ENCODE measurements around the gene MOXD1.
"Not testable (repeated sequence)": the region's sequence is repeated elsewhere in the genome, so short reads cannot be mapped to it uniquely, and the experiment has no call there.

The MOXD1 gene

DNA sequence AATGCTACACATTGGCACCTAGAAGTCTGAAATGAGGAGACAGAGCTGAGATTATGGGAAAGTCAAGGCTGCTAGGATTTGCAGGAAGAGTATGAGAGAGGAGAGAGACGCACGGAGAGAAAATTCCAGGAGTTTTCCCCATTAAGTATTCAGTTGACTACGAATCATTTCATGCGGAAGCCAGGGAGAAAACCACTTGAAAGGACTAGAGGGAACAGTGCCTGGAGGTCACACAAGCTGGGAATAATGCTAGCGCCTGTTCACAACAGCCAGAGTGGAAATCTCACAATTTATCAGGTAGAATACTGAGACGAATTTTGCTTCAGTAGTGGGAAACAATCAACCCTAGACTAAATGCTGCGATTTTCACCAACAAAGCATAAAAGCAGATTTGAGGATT is 118.6 kb downstream of the MOXD1 start:
- no peak for DNase-seq (ENCODE audit: low read depth in 2 of 2)

GRCh38 chr6:132280436-132280835 is 120.8 kb downstream of the MOXD1 start:
- DNase-seq (ENCODE audit: low read depth in 2 of 2): no peak

- DNase-seq (ENCODE audit: low read depth in 2 of 2): peak; percentile 46 to 66
Measured at GRCh38 chr6:132279592-132280139, 121.6 kb downstream of the MOXD1 start.

GRCh38 chr6:132275066-132275970 is 126.0 kb downstream of the MOXD1 start:
- DNase-seq (ENCODE audit: low read depth in 2 of 2): no peak

DNA sequence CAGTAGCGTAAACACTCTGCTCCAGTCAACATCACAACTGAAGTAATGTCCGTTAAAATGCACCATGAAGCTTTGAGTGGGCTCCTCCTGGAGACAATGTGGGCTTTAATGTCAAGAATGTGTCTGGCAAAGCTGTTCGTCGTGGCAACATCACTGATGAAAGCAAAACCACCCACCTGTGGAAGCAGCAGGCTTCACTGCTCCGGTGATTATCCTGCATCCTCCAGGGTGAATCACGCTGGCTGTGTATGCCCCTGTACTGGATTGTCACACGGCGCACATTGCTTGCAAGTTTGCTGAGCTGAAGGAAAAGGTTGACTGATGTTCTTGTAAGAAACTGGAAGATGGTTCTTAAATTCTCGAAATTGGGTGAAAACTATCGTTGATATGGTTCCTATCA is 128.5 kb downstream of the MOXD1 start:
- DNase-seq (ENCODE audit: low read depth in 2 of 2): no peak

- DNase-seq (ENCODE audit: low read depth in 2 of 2): no peak
Measured at GRCh38 chr6:132270726-132271402, 130.4 kb downstream of the MOXD1 start.

- DNase-seq (ENCODE audit: low read depth in 2 of 2): not testable (repeated sequence)
Measured at GRCh38 chr6:132268666-132269065, 132.6 kb downstream of the MOXD1 start.

DNA sequence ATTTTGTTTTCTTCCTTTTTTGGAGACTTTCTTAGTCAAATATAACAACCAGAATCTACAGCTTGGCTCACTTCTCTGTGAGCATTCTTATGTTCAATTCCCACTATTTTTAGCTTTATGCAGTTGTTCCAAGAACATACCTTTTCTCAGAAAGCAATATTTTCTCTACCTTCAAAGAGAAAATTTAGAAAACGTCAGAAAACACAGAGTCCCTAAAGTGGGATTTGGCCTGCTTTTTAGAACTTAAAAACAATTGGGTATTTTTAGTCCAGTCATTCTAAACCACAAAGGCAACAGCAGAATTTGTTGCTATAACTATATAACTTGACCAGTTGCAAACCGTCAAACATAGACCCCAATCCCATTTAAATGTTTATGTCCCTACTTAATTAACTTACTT is 133.1 kb downstream of the MOXD1 start:
- DNase-seq (ENCODE audit: low read depth in 2 of 2): no peak

GRCh38 chr6:132265451-132266097 is 135.7 kb downstream of the MOXD1 start:
- no peak for DNase-seq (ENCODE audit: low read depth in 2 of 2)

DNA sequence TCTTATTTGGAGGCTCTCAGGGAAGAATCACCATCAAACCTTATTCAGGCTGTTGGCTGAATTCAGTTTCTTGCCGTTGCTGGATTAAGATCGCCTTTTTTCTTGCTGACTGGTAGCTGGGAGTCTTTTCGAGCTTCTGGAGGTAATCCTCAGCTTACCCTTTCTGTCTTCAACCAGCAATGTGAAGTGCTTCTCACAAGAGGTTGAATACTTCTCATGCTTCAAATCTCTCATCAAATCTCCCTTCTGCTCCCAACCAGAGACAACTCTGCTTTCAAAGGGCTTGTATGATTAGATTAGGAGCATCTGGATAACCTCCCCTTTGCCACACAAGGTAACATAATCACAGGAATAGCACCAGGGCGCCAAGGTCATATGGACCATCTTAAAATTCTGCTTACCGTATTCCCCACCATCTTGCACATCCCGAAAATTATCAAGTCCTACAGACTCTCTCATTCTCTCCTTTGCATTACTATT is 137.2 kb downstream of the MOXD1 start:
- DNase-seq (ENCODE audit: low read depth in 2 of 2): no peak

GRCh38 chr6:132261354-132261753 is 139.9 kb downstream of the MOXD1 start:
- DNase-seq (ENCODE audit: low read depth in 2 of 2): no peak

GRCh38 chr6:132259070-132259469 is 142.2 kb downstream of the MOXD1 start:
- no peak for DNase-seq (ENCODE audit: low read depth in 2 of 2)

GRCh38 chr6:132257561-132257960 is 143.7 kb downstream of the MOXD1 start:
- no peak for DNase-seq (ENCODE audit: low read depth in 2 of 2)

DNA sequence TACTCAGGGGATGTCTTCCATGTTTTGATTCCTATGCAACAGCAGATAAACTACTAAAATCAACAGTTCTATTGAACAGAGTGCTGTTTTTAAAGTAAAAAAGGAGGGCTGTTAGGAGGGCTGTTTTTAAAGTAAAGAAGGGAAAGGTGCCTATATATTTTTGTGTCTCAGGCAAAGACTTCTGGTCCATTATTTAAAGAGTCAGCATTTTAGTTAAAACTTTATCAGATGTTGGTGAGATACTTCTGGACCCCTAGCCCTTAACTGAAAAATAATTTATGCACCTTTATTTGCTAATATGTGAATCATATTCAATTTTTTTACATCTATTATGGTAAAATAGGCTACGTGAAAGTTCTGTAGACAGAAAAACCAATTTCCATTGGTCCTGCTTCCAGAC is 144.8 kb downstream of the MOXD1 start:
- DNase-seq (ENCODE audit: low read depth in 2 of 2): no peak

DNA sequence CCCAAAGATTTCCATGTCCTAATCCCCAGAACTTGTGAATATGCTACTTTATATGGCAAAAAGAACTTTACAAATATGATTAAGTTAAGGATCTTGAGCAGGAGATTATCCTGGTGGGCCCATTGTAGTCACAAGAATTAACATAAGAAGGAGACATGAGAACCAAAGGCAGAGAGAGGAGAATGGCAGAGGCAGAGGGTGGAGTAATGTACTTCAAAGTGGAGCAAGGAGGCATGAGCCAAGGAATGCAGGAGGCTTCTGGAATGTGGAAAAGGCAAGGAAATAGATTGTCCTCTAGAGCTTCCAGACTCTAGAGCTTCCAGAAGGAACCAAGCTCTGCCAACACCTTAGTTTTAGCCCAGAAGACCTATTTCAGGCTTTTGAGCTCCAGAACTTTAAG is 147.4 kb downstream of the MOXD1 start:
- DNase-seq (ENCODE audit: low read depth in 2 of 2): no peak

DNA sequence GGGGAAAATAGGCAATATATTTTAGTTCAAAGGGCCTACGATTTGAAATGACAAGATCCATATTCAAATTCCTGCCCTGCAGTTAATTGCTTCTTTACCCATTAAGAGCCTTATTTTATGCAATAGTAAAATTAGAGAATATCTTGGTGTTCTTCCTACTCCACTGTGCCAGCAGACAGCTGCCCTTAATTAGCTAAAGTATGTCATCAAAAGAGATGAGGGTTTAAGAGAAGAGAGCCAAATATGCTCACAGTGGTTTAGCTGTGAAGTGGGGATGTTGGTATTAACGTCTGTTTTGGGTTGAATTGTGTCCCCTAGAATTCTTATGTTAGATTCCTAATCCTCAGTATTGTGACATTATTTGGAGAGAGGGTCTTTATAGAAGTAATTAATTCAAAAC is 148.1 kb downstream of the MOXD1 start:
- no peak for DNase-seq (ENCODE audit: low read depth in 2 of 2)

GRCh38 chr6:132252113-132252512 is 149.2 kb downstream of the MOXD1 start:
- no peak for DNase-seq (ENCODE audit: low read depth in 2 of 2)

DNA sequence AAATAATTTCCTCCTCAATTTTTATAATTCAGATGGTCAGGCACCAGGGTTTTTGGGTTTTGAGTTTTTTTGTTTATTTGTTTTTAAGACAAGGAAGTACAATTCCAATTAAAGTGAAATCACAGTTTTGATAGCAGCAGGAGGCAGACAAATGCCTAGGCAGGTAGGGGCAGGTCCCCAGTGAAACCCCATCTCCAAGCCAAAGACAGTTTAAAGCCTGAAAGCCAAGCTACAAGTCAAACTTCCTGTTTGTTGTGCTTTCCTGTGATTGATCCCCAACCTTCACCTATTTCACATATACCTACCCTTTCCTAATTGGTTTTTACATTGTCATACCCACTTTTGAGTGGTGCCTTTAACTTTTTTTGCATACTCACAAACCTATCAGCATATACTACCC is 149.6 kb downstream of the MOXD1 start:
- DNase-seq (ENCODE audit: low read depth in 2 of 2): no peak

DNA sequence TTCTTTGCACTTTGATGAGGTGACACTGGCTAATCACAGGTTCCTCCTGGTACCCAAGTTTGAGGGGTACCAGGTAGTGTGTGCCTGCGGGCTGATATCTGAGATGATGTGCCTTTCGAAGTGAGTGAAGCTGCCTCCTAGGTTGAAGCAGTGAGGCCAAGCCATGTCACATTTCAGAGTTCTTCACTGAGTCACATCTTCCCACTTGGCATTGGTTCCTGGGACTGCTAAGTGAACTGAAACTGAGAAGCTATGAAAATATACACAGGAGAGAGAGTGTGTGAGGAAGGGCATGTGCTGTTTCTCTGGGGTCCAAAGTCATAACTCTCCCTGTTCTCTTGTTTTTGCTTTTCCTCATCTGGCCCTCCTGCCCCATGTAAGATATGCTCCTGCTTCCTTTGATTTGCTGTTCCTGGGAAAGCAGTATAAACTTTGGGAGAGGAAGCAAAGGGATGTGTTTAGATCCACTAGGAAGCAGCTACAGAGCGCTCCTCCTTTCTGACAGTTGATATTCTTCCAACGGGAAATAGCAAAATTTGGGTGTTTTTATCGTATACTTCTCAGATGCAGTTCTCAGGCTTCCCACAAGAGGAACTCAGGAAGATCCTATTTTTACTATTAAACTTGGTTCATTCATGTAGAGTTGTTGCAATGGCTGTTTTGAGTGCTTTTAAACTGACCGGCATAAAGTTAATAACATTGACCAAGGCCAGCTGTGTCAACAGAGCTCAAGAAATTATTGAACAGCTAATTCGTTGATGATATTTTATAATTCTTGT is 153.7 kb downstream of the MOXD1 start:
- DNase-seq (ENCODE audit: low read depth in 2 of 2): no peak

- DNase-seq (ENCODE audit: low read depth in 2 of 2): no peak
Measured at GRCh38 chr6:132246632-132247270, 154.5 kb downstream of the MOXD1 start.

DNA sequence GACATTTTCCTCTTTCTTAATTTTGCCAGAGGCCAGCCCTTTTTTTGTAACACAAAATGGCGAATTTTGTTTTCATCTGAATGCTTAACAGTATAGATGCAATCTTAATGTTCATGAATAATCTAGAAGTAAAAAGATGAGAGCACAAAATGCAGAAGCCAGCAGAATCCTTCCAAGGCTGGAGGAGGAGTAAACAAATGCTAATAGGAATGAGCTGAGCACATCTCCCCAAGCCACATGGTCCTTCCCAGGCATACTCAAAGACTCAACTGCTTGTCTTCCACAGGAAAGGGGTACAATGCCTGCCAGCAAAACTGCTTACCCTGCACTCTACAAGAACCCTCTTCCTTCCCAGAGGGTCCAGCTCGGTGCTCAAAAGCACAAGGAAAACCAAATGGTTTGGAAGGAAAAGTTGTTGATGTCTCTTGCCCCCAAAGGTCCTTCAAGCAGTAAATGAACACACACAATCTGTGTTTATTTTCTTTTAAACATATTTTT is 155.1 kb downstream of the MOXD1 start:
- no peak for DNase-seq (ENCODE audit: low read depth in 2 of 2)

Measured in stimulated activated CD4-positive, alpha-beta T cell treated with anti-CD3 and anti-CD28 coated beads, Interleukin-15, amount 100 ng/mL, for 48 hours (primary cell).